ENCODE measurements around the gene TMEM59.
"Not testable (repeated sequence)": the region's sequence is repeated elsewhere in the genome, so short reads cannot be mapped to it uniquely, and the experiment has no call there.

The TMEM59 gene

DNA sequence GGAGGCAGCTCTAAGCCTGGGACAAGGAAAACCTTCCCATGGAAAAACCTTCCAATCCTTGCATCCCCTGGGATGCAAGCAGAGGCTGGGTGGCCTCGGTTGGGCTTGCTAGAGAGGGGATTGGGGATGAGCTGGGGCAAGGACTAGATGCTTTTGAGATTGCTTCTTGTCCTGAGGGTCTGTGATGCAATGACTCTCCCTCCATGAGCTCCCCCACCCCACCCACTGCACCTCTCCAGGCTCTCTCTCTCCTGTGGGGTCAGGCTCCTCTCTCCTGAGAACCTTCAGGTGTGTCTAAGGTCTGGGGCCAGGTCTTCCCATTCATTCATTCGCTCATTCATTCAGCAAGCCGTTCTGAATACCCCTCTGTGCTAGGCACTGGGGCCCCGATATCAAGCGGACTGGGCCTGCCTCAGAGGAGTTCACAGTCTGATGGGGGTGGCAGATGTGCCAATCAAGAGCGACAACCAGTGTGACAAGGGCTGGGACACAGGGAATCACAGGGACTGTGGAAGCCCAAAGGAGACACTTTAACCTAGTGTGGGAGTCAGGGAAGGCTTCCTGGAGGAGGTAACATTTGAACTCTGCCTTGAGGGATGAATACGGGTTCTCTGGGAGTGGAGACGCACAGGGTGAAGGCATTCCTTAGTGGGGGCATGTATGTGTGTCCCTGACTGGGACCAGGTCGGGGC, 41.5 kb downstream of the TMEM59 start:
- DNase-seq, result no peak

- DNase-seq, result no peak
These were observed 42.4 kb downstream of the TMEM59 start for GRCh38 chr1:54010415-54011117.

GRCh38 chr1:54009406-54009805, 43.6 kb downstream of the TMEM59 start:
- DNase-seq, result no peak

- DNase-seq, result no peak
These were observed 44.1 kb downstream of the TMEM59 start for GRCh38 chr1:54008876-54009275.

DNA sequence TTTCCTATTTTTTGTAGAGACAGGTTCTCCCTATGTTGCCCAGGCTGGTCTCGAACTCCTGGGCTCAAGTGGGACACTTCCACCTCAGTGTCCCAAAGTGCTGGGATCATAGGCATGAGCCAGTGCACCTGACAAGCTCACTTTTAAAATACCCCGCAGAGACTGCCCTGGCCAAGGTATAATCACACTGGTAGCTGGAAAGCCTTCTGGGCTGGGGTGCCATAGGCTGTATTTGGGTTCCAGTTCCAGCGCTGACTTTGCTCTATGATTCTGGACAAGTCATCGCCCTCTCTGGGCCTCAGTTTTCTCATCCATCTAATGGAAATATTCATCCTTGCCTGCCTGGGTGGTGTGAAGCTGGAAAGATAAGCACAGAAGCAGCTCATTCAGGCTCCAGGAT, 45.4 kb downstream of the TMEM59 start:
- no peak for DNase-seq

DNA sequence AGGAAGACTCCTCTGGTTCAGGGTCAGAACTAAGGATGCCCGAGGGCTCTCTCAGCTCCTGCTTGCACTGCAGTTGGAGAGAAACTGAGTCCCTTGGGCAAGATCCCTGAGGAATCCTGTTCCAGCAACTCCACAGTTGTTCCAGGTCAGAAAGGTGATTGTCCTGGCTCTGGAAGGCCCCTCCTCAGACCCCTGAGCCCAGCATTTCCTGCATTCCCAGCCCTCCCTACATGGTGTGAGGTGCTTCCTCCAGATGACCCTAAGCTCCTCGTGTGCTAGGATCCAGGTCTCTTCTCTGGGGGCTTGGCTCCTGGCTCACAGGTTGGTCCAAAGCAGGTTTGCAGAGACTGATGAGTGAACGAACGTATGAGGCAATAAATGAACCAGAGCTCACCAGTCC, 46.5 kb downstream of the TMEM59 start:
- no peak for DNase-seq

- DNase-seq, result no peak
These were observed 48.4 kb downstream of the TMEM59 start for GRCh38 chr1:54004481-54005049.

GRCh38 chr1:54003750-54004480, 49.1 kb downstream of the TMEM59 start:
- DNase-seq, result not testable (repeated sequence)

GRCh38 chr1:54003249-54003646, 49.8 kb downstream of the TMEM59 start:
- DNase-seq, result no peak

GRCh38 chr1:54002544-54003248, 50.3 kb downstream of the TMEM59 start:
- DNase-seq, result no peak

DNA sequence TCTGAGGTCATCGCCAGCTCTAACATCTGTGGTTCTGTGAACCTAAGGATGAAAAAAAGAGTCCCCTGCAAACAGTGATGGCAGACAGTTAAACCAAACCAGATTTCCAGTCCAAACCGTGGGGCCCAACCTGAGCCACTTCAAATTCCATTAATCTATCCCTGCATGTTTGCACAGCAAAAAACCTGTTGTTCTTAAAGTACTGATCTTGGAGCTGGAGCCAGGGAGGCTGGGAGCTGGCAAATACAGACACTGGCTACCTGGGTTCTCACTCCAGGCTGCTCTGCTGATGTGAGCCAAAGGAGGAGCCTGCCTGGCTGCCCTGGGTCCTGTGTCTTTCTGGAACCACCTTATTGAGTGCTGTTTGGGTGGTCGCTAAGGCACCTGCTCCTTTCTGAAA, 51.4 kb downstream of the TMEM59 start:
- DNase-seq, result no peak

DNA sequence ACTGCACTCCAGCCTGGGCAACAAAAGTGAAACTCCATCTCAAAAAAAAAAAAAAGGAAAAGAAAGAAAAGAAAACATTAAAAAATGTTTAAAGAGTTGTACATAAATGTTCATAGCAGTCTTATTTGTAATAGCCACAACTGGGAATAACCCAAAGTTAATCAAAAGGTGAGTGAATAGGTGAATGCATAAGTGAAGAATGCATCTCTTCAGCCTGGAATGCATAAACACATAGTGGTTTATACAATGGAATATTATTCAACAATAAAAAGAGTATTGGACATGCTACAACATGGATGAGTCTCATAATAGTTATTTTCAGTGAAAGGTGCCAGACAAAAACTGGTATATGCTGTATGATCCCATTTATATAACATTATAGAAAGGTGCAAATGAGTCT, 53.1 kb downstream of the TMEM59 start:
- DNase-seq, result no peak

DNA sequence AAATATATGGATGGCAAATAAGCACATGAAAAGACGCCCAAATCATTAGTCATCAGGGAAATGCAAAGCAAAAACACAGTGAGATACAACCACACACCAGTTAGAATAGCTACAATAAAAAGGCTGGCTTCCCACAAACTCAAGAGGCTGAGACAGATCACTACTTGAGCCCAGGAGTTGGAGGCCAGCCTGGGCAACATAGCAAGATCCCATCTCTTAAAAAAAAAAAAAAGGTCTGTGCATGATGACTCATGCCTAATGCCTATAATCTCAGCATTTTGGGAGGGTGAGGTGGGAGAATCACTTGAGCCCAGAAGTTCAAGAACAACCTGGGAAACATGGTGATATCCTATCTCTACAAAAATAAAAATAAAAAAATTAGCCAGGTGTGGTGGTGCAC, 54.8 kb downstream of the TMEM59 start:
- no peak for DNase-seq

- no peak for DNase-seq
These were observed 57.3 kb downstream of the TMEM59 start for GRCh38 chr1:53995683-53996082.

DNA sequence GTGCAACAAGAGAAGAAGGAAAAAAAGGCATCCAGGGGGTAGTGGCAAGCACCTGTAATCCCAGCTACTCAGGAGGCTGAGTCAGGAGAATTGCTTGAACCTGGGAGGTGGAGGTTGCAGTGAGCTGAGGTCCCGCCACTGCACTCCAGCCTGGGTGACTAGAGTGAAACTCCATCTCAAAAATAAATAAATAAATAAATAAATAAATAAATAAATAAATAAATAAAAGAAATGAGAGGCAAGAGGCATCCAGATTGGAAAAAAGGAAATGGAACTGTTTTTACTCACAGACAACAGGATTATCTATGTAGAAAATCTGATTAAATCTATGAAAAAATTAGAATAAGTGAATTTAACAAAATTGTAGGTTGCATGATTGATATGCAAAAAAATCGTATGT, 58.5 kb downstream of the TMEM59 start:
- DNase-seq, result not testable (repeated sequence)

DNA sequence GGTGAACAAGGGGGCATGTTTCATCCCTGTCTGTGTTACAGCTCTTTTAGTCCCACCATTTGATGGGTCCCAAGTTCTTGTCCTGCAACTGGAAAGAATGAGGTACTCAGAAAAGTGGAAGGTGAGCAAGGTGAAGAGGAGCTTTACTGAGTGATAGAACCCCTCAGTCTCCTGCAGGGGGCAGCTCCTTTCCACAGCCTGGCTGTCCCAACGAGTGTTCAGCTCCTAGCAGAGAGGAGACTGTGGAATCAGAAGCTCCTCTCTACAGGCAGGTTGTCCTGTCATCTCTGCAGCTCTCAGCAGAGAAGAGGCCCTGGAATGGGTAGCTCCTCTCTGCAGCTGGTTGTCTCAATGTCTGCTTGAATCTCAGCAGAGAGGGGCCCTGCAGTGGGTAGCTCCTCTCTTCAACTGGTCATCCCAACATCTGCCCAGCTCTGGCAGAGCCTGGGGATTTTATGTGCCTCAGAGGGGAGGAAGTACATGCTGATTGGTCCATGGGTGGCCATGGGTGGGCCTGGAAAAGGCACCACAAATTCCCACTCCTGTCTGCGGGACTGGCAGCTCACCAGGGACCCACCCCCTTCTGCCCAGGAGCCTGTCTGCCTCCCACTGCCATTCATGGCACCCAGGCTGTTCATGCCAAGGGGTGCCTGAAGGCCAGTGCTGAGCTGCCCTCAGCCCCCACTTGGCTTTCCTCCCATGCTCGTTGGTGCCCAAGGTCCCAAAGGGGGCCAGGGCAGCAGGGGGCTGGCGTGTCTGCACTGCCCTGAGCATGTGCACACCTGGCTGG, 60.7 kb downstream of the TMEM59 start:
- no peak for DNase-seq

DNA sequence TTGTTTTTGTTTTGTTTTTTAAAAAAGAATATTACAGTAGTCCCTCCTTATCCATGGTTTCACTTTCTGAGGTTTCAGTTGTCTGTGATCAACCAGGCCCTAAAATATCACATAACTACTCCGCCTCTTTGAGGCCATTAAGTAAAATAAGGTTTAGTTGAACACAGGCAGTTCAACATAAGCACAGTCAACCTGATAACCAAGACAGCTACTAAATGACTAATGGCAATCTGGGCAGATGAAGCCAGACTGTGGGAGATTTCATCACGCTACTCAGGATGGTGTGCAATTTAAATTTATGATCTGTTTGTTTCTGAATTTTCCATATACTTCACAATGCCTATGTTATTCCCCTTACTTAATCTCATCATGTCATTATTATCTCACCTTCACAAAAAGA, 65.1 kb downstream of the TMEM59 start:
- DNase-seq, result no peak

DNA sequence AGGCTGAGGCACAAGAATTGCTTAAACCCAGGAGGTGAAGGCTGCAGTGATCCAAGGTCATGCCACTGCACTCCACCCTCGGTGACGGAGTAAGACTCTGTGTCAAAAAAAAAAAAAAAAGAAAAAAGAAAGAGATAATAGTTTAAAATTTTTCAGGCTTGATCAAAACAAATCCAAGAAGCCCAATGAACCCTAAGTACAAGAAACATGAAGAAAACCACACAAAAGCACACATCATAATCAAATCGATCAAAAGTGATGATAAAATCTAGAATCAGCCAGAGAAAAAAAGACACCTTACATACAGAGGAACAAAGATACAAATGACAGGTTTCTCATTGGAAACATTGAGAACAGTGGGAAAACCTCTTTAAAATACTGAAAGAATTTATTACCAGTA, 66.5 kb downstream of the TMEM59 start:
- no peak for DNase-seq

GRCh38 chr1:53984726-53985125, 68.3 kb downstream of the TMEM59 start:
- DNase-seq, result no peak

GRCh38 chr1:53982763-53983104, 70.3 kb downstream of the TMEM59 start:
- DNase-seq, result no peak

- DNase-seq, result no peak
These were observed 70.8 kb downstream of the TMEM59 start for GRCh38 chr1:53982034-53982762.

DNA sequence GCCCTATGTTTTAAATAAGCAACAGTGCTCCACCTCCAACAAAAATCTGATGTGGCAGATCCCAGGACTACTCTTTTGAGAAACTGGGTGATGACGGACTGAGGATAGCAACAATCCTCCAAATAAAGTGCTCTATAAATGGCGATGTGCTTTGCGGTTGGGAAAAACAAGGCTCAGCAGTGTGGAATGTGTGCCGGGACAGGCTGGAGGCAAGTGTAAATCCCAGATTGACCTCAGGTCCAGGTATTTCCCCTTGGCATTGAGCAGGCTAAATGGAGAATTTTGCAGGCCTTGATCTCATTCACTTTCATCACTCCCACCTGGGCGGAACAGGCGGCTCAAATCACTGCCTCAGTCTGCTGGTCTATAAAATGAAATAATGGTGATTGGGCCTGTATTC, 71.8 kb downstream of the TMEM59 start:
- DNase-seq, result no peak
